Measurements from ENCODE around the gene PITRM1.

- TF ChIP-seq CTCF (conservative IDR thresholded peaks at IDR 0.05; ENCODE audit: low read length) (no peak), EZH2phosphoT487 (IDR thresholded peaks at IDR 0.05; ENCODE audit: borderline replicate concordance, low read depth, low read length) (no peak)
These were observed 46.3 kb downstream of the PITRM1 start for GRCh38 chr10:3126249-3126648.
